Astrocyte (in vitro differentiated cells and primary cell): ENCODE measurements around the gene SCFD1. TPM values are rescaled to one million over a fixed set of nuclear protein-coding genes. Genes with fewer than 3 reads are reported as not detected.

Experiments
- DNase-seq: peaks from one replicate; pipeline ENCODE4 v3.0.0-alpha.2; 2010; ENCODE audit warnings: low read depth
- FAIRE-seq: peaks from 2 replicates; lab custom pipeline; 2011; peaks lifted over from hg19 to GRCh38; lab: Jason Lieb, UNC
- H2AFZ ChIP-seq: 2 replicates; pipeline ENCODE4 v1.6.0; 2012; ENCODE audit warnings: low read depth, low read length, inconsistent platforms
- H3K27ac ChIP-seq: 2 replicates; pipeline ENCODE4 v1.5.1; 2011; ENCODE audit warnings: low read depth, low read length, inconsistent platforms
- H3K27me3 ChIP-seq: 2 replicates; pipeline ENCODE4 v1.6.0; 2011; ENCODE audit warnings: low read length, inconsistent platforms; ENCODE audit not compliant: insufficient read depth
- H3K36me3 ChIP-seq: 2 replicates; pipeline ENCODE4 v1.5.1; 2011; ENCODE audit warnings: low read length, inconsistent platforms; ENCODE audit not compliant: insufficient read depth
- H3K4me1 ChIP-seq: 2 replicates; pipeline ENCODE4 v1.5.1; 2011; ENCODE audit warnings: low read length, inconsistent platforms; ENCODE audit not compliant: insufficient read depth
- H3K4me2 ChIP-seq: 2 replicates; pipeline ENCODE4 v1.6.0; 2012; ENCODE audit warnings: low read length, inconsistent platforms
- H3K4me3 ChIP-seq: 2 replicates; pipeline ENCODE4 v1.5.1; 2011; ENCODE audit warnings: low read depth, mild to moderate bottlenecking, low read length, inconsistent platforms; ENCODE audit not compliant: insufficient read depth
- H3K79me2 ChIP-seq: 2 replicates; pipeline ENCODE4 v1.6.0; 2012; ENCODE audit warnings: mild to moderate bottlenecking, low read length, inconsistent platforms; ENCODE audit not compliant: insufficient read depth
- H3K9ac ChIP-seq: 2 replicates; pipeline ENCODE4 v1.6.0; 2012; ENCODE audit warnings: mild to moderate bottlenecking, low read length, inconsistent platforms
- H3K9me3 ChIP-seq: 2 replicates; pipeline ENCODE4 v1.5.1; 2012; ENCODE audit warnings: low read depth, mild to moderate bottlenecking, low read length, inconsistent platforms; ENCODE audit not compliant: insufficient read depth
- H4K20me1 ChIP-seq: 2 replicates; pipeline ENCODE4 v1.6.0; 2012; ENCODE audit warnings: low read length, inconsistent platforms; ENCODE audit not compliant: insufficient read depth
- H3K27ac Mint-ChIP-seq: one replicate; pipeline ENCODE4 v1.8.0; 2021; ENCODE audit warnings: mild to moderate bottlenecking, mixed read lengths; ENCODE audit not compliant: unreplicated experiment
- H3K27me3 Mint-ChIP-seq: one replicate; pipeline ENCODE4 v1.8.0; 2021; ENCODE audit warnings: low read depth, mixed read lengths; ENCODE audit not compliant: unreplicated experiment
- H3K36me3 Mint-ChIP-seq: one replicate; pipeline ENCODE4 v1.8.0; 2021; ENCODE audit warnings: low read depth, mixed read lengths; ENCODE audit not compliant: unreplicated experiment
- H3K4me1 Mint-ChIP-seq: one replicate; pipeline ENCODE4 v1.8.0; 2021; ENCODE audit warnings: low read depth, mixed read lengths; ENCODE audit not compliant: unreplicated experiment
- H3K4me3 Mint-ChIP-seq: one replicate; pipeline ENCODE4 v1.8.0; 2021; ENCODE audit warnings: mild to moderate bottlenecking, moderate library complexity, mixed read lengths; ENCODE audit not compliant: unreplicated experiment
- H3K9me3 Mint-ChIP-seq: one replicate; pipeline ENCODE4 v1.8.0; 2021; ENCODE audit warnings: mild to moderate bottlenecking, mixed read lengths; ENCODE audit not compliant: unreplicated experiment
- CTCF ChIP-seq: IDR thresholded peaks from 2 replicates; pipeline ENCODE4 v1.5.1; 2011; ENCODE audit warnings: low read depth, mild to moderate bottlenecking, inconsistent platforms, low read length, moderate library complexity; ENCODE audit not compliant: insufficient read depth
- EZH2 ChIP-seq: IDR thresholded peaks from 2 replicates; pipeline ENCODE4 v1.6.1; 2012; ENCODE audit warnings: mild to moderate bottlenecking, low read length, inconsistent platforms; ENCODE audit not compliant: insufficient read depth
- total RNA-seq: library from RNA; stranded (reverse); gene quantifications from 2 replicates; pipeline ENCODE4 v1.2.1, GENCODE V29; 2021

The SCFD1 gene
- total RNA-seq, 1 donor from 2014 or later = 82.2 TPM

GRCh38 chr14:30630248-30630647, 8.1 kb downstream of the SCFD1 start:
- Histone ChIP-seq H4K20me1 (peaks cover 53% of the 10 kb centered on the region), H3K9me3 (no peaks in the 10 kb centered on the region), H3K79me2 (peaks cover 81% of the 10 kb centered on the region), H3K27ac (no peak overlapping the region), H3K4me1 (no peaks in the 10 kb centered on the region), H3K27me3 (no peaks in the 10 kb centered on the region), H3K36me3 (peaks cover 21% of the 10 kb centered on the region), H3K4me3 (no peak overlapping the region), H3K9ac (no peak overlapping the region), H2AFZ (no peak overlapping the region), H3K4me2 (no peak overlapping the region)
- no peak for TF ChIP-seq CTCF
- TF ChIP-seq EZH2 = no peak
- DNase-seq (no peak), FAIRE-seq (no peak)
- H3K9me3 Mint-ChIP-seq = no peaks in the 10 kb centered on the region
- no peak overlapping the region for H3K27ac Mint-ChIP-seq
- H3K27me3 Mint-ChIP-seq = no peaks in the 10 kb centered on the region
- H3K36me3 Mint-ChIP-seq = peaks cover 3% of the 10 kb centered on the region
- H3K4me3 Mint-ChIP-seq = no peak overlapping the region
- H3K4me1 Mint-ChIP-seq = peaks cover 11% of the 10 kb centered on the region

GRCh38 chr14:30632730-30633129, 10.6 kb downstream of the SCFD1 start:
- Histone ChIP-seq H3K9ac (no peak overlapping the region), H3K4me3 (no peak overlapping the region), H3K27me3 (no peaks in the 10 kb centered on the region), H3K27ac (no peak overlapping the region), H2AFZ (no peak overlapping the region), H3K4me1 (no peaks in the 10 kb centered on the region), H4K20me1 (peaks cover 44% of the 10 kb centered on the region), H3K9me3 (no peaks in the 10 kb centered on the region), H3K79me2 (peaks cover 64% of the 10 kb centered on the region), H3K4me2 (no peak overlapping the region), H3K36me3 (peaks cover 25% of the 10 kb centered on the region)
- DNase-seq (no peak), FAIRE-seq (no peak)
- H3K9me3 Mint-ChIP-seq = no peaks in the 10 kb centered on the region
- peaks cover 1% of the 10 kb centered on the region for H3K36me3 Mint-ChIP-seq
- TF ChIP-seq CTCF (no peak), EZH2 (no peak)
- peaks cover 9% of the 10 kb centered on the region for H3K4me1 Mint-ChIP-seq
- no peak overlapping the region for H3K4me3 Mint-ChIP-seq
- no peak overlapping the region for H3K27ac Mint-ChIP-seq
- H3K27me3 Mint-ChIP-seq = no peaks in the 10 kb centered on the region

DNA sequence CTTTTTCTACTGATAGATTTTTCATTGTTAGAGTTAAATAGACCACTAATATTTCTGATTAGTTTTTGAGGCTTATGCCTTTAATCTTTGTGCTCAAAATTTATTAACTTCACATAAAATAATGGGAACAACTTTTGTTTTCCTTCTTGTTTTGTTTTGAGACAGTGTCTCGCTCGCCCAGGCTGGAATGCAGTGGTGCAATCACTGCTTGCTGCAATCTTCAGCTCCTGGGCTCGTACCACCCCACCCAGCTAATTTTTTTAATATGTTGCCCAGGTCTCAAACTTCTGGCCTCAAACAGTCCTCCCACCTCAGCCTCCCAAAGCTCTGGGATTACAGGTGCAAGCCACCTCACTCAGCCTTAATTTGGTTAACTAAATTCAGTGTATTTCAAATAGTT, 16.8 kb downstream of the SCFD1 start:
- Histone ChIP-seq H3K36me3 (peaks cover 38% of the 10 kb centered on the region), H3K4me2 (no peak overlapping the region), H4K20me1 (peaks cover 15% of the 10 kb centered on the region), H2AFZ (no peak overlapping the region), H3K79me2 (peaks cover 22% of the 10 kb centered on the region), H3K9me3 (no peaks in the 10 kb centered on the region), H3K4me1 (no peaks in the 10 kb centered on the region), H3K27me3 (no peaks in the 10 kb centered on the region), H3K27ac (no peak overlapping the region), H3K9ac (no peak overlapping the region), H3K4me3 (no peak overlapping the region)
- H3K4me3 Mint-ChIP-seq = no peak overlapping the region
- no peak overlapping the region for H3K27ac Mint-ChIP-seq
- H3K4me1 Mint-ChIP-seq = peaks cover 2% of the 10 kb centered on the region
- FAIRE-seq (no peak), DNase-seq (no peak)
- no peaks in the 10 kb centered on the region for H3K27me3 Mint-ChIP-seq
- peaks cover 16% of the 10 kb centered on the region for H3K36me3 Mint-ChIP-seq
- no peaks in the 10 kb centered on the region for H3K9me3 Mint-ChIP-seq
- TF ChIP-seq EZH2 (no peak), CTCF (no peak)
